ENCODE data around the gene RAB44.

The RAB44 gene

DNA sequence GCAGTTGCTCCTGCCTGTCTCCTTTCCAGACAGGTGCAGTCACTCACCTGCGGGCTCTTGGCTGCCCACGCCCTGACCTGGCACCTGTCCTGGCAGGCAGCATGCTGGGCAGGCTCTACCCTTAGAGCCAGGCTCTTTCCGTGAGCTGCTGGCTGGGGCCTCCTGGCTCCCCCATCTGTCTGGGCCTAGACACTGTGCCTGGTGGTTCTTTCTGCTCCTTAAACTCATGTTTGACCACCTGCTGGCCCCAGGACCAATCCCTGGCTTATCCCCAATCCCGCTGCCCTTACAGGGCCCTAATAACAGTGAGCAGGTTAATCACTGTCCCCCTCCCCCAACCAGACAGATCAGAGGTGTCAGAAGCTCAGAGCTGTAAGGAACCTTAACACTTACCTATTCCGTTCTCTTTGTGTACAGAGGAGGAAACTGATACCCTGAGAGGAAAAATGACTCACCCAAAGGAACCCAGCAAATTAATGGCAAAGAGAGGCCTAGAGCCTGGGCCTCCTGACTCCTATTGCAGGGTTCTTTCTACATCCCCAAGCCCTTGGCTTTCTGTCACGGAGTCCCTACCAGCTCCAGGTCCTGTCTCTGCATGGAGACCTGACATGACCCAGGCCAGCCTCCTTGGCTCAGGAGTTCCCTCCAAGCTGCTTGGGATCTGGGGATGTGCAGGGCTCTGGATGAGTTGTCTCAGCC, 54.7 kb downstream of the RAB44 start:
- DNase-seq (ENCODE audit: low read depth): peak; percentile 32

- no peak for DNase-seq (ENCODE audit: low read depth)
Measured at GRCh38 chr6:36752886-36753506, 55.4 kb downstream of the RAB44 start.

DNA sequence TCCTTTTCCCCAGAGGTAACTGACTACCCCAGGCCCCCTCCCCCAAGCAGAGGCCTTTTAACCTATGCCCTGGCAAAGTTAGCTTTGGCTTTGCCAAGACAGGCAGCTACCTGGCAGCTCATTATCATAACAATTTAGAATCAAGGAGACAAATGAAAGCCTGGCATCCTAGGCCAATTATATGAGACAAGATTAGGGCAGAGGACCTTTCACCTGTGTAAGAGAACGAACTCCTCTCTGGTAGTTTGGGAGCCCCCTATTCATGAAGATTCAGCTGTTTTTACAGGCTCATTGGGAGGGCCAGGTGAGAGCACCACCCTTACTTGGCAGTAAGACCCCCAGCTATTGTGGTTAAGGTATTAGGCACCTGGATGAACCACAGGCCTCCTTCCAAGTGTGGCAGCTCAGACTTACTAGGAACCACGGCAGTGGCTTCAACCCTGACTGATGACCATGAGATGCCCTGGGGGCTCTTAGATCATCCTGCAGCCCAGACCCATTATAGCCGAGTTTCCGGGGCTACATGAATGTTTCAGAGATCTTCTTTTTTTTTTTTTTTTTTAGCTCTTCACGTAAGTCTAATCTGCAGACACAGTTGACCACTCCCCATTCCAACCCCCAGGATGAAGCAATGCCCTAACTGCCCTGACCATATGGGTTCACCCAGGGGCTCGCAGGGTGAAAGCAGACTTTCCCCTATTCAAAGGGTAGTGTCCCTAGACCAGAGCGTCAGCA, 56.2 kb downstream of the RAB44 start:
- DNase-seq (ENCODE audit: low read depth): no peak

- DNase-seq (ENCODE audit: low read depth): no peak
Measured at GRCh38 chr6:36754582-36755434, 57.2 kb downstream of the RAB44 start.

- DNase-seq (ENCODE audit: low read depth): peak; percentile 81
Measured at GRCh38 chr6:36755435-36756348, 58.1 kb downstream of the RAB44 start.

GRCh38 chr6:36756786-36757185, 59.2 kb downstream of the RAB44 start:
- no peak for DNase-seq (ENCODE audit: low read depth)

DNA sequence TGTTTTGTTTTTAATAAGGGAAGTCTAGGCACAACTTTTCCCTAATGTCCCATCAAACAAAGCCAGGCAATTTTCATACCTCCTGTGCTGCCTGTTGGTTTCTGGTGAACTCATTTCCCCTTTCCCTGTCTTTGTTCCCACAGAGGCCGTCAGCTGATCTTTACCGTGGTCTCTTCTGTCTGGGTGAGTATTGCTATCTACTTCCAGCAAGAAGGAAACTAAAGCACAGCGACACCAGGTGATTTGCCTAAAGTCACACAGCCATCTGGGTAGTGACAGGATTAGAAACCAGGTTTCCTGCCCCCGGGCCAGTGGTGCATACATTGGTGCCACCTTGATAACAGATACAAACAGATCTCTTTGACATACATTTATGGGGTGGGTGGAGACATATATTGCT, 59.6 kb downstream of the RAB44 start:
- no peak for DNase-seq (ENCODE audit: low read depth)

DNA sequence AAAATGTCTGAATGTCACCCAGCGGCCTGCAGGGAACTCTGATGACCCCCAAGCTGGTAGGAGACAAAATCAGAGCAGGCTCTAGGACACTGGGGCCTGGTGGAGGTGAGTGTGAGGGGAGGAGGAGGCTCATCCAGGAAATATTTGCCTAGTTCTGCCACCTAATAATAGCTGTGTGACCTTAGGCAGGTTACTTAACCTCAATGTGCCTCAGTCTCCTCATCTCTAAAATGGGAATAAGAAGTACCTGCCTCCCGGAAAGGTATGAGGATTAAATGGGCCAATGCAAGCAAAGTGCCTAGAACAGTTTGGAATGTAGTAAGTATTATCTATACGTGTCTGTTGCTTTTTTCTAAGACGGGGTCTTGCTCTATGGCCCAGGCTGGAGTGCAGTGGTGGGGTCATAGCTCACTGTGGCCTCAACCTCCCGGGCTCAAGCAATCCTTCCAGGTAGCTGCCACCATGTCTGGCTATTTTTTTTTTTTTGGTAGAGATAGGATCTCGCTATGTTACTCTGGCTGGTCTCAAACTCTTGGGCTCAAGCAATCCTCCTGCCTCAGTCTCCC, 60.4 kb downstream of the RAB44 start:
- DNase-seq (ENCODE audit: low read depth): no peak

DNA sequence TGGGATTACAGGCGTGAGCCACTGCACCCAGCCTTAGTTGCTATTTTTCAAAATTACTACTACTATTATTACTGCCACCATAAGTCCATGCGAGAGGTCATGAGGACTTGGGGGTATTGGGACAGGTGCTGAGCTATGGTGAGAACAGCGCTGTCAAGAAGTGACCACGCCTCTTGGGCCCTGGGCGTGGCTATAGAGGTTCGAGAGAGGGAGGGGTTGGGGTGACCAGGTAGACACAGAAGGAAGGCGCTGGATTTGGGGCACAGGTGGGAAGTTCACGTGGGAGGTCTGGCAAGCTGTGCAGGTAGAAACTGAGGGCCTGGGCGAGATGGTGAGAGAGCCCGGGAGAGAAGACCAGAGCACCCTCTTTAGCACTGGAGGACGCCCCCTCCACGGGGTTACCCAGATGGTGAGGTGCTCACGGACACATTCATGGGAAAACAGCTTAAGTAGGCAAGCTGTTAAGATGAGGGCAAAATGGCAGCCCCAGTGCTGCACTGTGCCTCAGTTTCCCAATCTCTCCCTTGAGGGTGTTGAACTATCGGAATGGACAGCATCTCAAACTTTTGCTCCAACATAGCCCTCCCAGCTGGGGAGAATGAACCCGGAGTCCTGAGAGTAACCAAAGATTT, 61.0 kb downstream of the RAB44 start:
- DNase-seq (ENCODE audit: low read depth): no peak

- peak; percentile 74 for DNase-seq (ENCODE audit: low read depth)
Measured at GRCh38 chr6:36759148-36759759, 61.6 kb downstream of the RAB44 start.

GRCh38 chr6:36760685-36761435, 63.2 kb downstream of the RAB44 start:
- no peak for DNase-seq (ENCODE audit: low read depth)

DNA sequence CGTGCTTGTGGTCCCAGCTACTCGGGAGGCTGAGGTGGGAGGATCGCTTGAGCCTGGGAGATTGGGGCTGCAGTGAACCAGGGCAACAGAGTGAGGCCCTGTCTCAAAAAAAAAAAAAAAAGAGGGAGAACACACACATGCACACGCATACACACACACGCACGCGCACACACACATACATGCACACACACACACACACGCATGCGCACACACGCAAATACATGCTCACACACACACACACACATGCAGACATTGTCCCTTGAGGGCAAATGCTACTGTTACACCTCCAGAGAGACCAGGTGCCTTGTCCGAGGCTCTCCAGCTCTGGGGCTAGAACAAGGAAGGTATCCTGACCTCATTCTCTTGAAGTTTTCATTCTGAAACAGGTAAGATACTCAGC, 64.5 kb downstream of the RAB44 start:
- no peak for DNase-seq (ENCODE audit: low read depth)

DNA sequence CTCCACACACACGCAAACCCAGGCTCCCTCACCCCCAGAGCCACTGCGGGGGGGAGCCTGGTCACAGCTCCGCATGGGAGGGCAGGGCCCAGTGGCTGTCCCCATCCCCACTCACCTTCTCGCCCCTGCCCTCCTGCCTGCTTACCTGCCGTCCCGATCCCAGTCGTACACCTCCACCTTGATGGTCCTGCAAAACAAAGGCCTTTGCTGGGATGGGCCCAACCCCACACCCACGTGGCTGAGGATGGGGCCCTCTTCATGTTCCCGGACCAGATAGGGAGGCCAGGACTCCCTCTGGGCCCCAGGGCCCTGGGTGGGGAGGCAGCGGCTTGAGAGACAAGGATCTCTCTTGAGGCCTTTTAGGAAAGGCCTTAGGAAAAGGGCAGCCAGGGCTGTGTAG, 67.6 kb downstream of the RAB44 start:
- DNase-seq (ENCODE audit: low read depth): no peak

- peak; percentile 79 for DNase-seq (ENCODE audit: low read depth)
Measured at GRCh38 chr6:36765594-36766398, 68.2 kb downstream of the RAB44 start.

GRCh38 chr6:36766399-36766945, 68.8 kb downstream of the RAB44 start:
- DNase-seq (ENCODE audit: low read depth): no peak

GRCh38 chr6:36769183-36769675, 71.6 kb downstream of the RAB44 start:
- DNase-seq (ENCODE audit: low read depth): peak; percentile 29

GRCh38 chr6:36769676-36770499, 72.3 kb downstream of the RAB44 start:
- DNase-seq (ENCODE audit: low read depth): peak; percentile 24

All from iris pigment epithelial cell (primary cell).